HCT116 (cell line): Measurements from ENCODE around the gene UBQLN4. TPM values are rescaled to one million over a fixed set of nuclear protein-coding genes. Genes with fewer than 3 reads are reported as not detected.

Experiments
- ATAC-seq: fragments of 200-7000 bp; cut with Tn5 transposase; 2 replicates; pipeline ENCODE4 v1.9.1; 2020; ENCODE audit warnings: mild to moderate bottlenecking, moderate library complexity
- BruUV-seq: library from RNA; stranded (reverse); fragments of 400-500 nt; replicated peaks from 2 replicates; lab custom pipeline; 2021; lab: Mats Ljungman, UMichigan
- CTCF ChIA-PET: fragments of 300-600 bp; sonication (Branson Sonifier 250); formaldehyde crosslinking; loops from one replicate; lab custom pipeline; 2021; ENCODE audit warnings: antibody characterized with exemption; lab: Charles Lee
- POLR2A ChIA-PET: fragments of 300-600, 350-600 bp; sonication (Branson Sonifier 250); formaldehyde crosslinking; loops from one replicate; lab custom pipeline; 2021; ENCODE audit warnings: antibody characterized with exemption; lab: Charles Lee
- RAD21 ChIA-PET, 2 experiments: fragments of 300-600 bp; sonication (Branson Sonifier 250); formaldehyde crosslinking; loops; one replicate each; lab custom pipeline; 2023; ENCODE audit warnings: low total read pairs in 2 of 2; ENCODE audit not compliant: uncharacterized antibody in 2 of 2, unreplicated experiment in 2 of 2, low non-redundant PET in 1 of 2; lab: Charles Lee
- DNase-seq: peaks from one replicate; pipeline ENCODE4 v3.0.0-alpha.2; 2010; ENCODE audit warnings: low read depth, low spot score
- H2AFZ ChIP-seq: fragments of 200-600 bp; shearing (Covaris generic), sonication (generic); 2 replicates; pipeline ENCODE4 v1.6.1; 2017; ENCODE audit warnings: low read depth, mixed run types, mixed read lengths, antibody characterized with exemption, low read length; ENCODE audit not compliant: poor library complexity, severe bottlenecking
- H3K27ac ChIP-seq: 2 replicates; pipeline ENCODE4 v1.5.1; 2012; ENCODE audit warnings: low read depth, low read length
- H3K27me3 ChIP-seq: fragments of 200-600 bp; sonication (generic); 2 replicates; pipeline ENCODE4 v1.6.1; 2016; ENCODE audit warnings: mixed run types, low read length, mixed read lengths; ENCODE audit not compliant: insufficient read depth
- H3K36me3 ChIP-seq, 2 experiments: fragments of 200-500 bp in 1 of 2; fragments of 200-600 bp in 1 of 2; sonication (Bioruptor generic) in 1 of 2; sonication (generic) in 1 of 2; 2 replicates each; pipeline versions ENCODE4 v1.5.1 to v1.6.1; 2014 to 2016; ENCODE audit warnings: low read length in 2 of 2, inconsistent platforms in 1 of 2, mixed read lengths in 1 of 2, mixed run types in 1 of 2; ENCODE audit not compliant: insufficient read depth in 2 of 2, control insufficient read depth in 1 of 2
- H3K4me1 ChIP-seq, 2 experiments: fragments of 200-600 bp in 1 of 2; sonication (generic) in 1 of 2; 2 replicates each; pipeline versions ENCODE4 v1.5.1 to v1.6.1; 2012 to 2017; ENCODE audit warnings: low read length in 2 of 2, inconsistent platforms in 1 of 2, mild to moderate bottlenecking in 1 of 2, mixed read lengths in 1 of 2, mixed run types in 1 of 2, moderate library complexity in 1 of 2; ENCODE audit not compliant: insufficient read depth in 2 of 2, control insufficient read depth in 1 of 2
- H3K4me2 ChIP-seq: fragments of 200-600 bp; sonication (generic); 2 replicates; pipeline ENCODE4 v1.6.1; 2017; ENCODE audit warnings: mixed run types, low read length, mixed read lengths
- H3K4me3 ChIP-seq, 2 experiments: fragments of 200-600 bp in 1 of 2; sonication (generic) in 1 of 2; replicated peaks in 1 of 2; 2 replicates each; pipeline ENCODE4 v1.5.1; 2011 to 2016; ENCODE audit warnings: low read length in 2 of 2, control low read depth in 1 of 2, low read depth in 1 of 2, mild to moderate bottlenecking in 1 of 2, mixed read lengths in 1 of 2, mixed run types in 1 of 2
- H3K79me2 ChIP-seq: fragments of 200-600 bp; sonication (generic); 2 replicates; pipeline ENCODE4 v1.6.1; 2017; ENCODE audit warnings: mild to moderate bottlenecking, mixed run types, low read length, moderate library complexity, mixed read lengths; ENCODE audit not compliant: insufficient read depth
- H3K9ac ChIP-seq: fragments of 200-600 bp; sonication (generic); 2 replicates; pipeline ENCODE4 v1.6.1; 2016; ENCODE audit warnings: low read length, mixed read lengths
- H3K9me2 ChIP-seq: fragments of 200-600 bp; sonication (generic), shearing (Covaris generic); 2 replicates; pipeline ENCODE4 v1.6.1; 2017; ENCODE audit warnings: mixed run types, mild to moderate bottlenecking, moderate library complexity; ENCODE audit not compliant: insufficient read depth
- H3K9me3 ChIP-seq, 2 experiments: fragments of 200-500 bp in 1 of 2; fragments of 200-600 bp in 1 of 2; sonication (Bioruptor generic) in 1 of 2; sonication (generic) in 1 of 2; 2 replicates each; pipeline ENCODE4 v1.6.1; 2014 to 2017; ENCODE audit warnings: low read length in 2 of 2, mixed read lengths in 2 of 2, inconsistent platforms in 1 of 2, low read depth in 1 of 2, mild to moderate bottlenecking in 1 of 2, mixed run types in 1 of 2, moderate library complexity in 1 of 2; ENCODE audit not compliant: control insufficient read depth in 1 of 2, insufficient read depth in 1 of 2
- H4K20me1 ChIP-seq: fragments of 200-600 bp; sonication (generic), shearing (Covaris generic); 2 replicates; pipeline ENCODE4 v1.6.1; 2017; ENCODE audit warnings: mixed run types, mild to moderate bottlenecking, moderate library complexity; ENCODE audit not compliant: insufficient read depth
- CEBPB ChIP-seq: IDR thresholded peaks from 2 replicates; pipeline ENCODE4 v1.6.1; 2012; ENCODE audit warnings: low read depth
- EGR1 ChIP-seq: IDR thresholded peaks from 2 replicates; pipeline ENCODE4 v1.6.1; 2012; ENCODE audit warnings: low read depth
- ELF1 ChIP-seq: IDR thresholded peaks from 2 replicates; pipeline ENCODE4 v1.6.1; 2012; ENCODE audit warnings: low read depth, borderline replicate concordance
- FOSL1 ChIP-seq: IDR thresholded peaks from 2 replicates; pipeline ENCODE4 v1.6.1; 2012; ENCODE audit warnings: low read depth
- JUND ChIP-seq: IDR thresholded peaks from 2 replicates; pipeline ENCODE4 v1.6.1; 2012
- POLR2A ChIP-seq: IDR thresholded peaks from 2 replicates; pipeline ENCODE4 v1.7.0; 2011; ENCODE audit warnings: borderline replicate concordance; ENCODE audit not compliant: insufficient read depth, insufficient read length; ENCODE audit errors: extremely low read depth
- RAD21 ChIP-seq: IDR thresholded peaks from 2 replicates; pipeline ENCODE4 v1.6.1; 2012; ENCODE audit warnings: low read depth, mild to moderate bottlenecking
- SIN3A ChIP-seq: IDR thresholded peaks from 2 replicates; pipeline ENCODE4 v1.6.1; 2012; ENCODE audit warnings: low read depth
- SP1 ChIP-seq: IDR thresholded peaks from 2 replicates; pipeline ENCODE4 v1.6.1; 2012; ENCODE audit warnings: low read depth
- SRF ChIP-seq: IDR thresholded peaks from 2 replicates; pipeline ENCODE4 v1.6.1; 2012; ENCODE audit warnings: low read depth
- TCF7L2 ChIP-seq: IDR thresholded peaks from 2 replicates; pipeline ENCODE4 v1.7.0; 2011; ENCODE audit warnings: borderline replicate concordance, inconsistent platforms; ENCODE audit not compliant: insufficient read depth, insufficient read length; ENCODE audit errors: extremely low read depth
- YY1 ChIP-seq: IDR thresholded peaks from 2 replicates; pipeline ENCODE4 v1.6.1; 2011; ENCODE audit warnings: low read length, low read depth, moderate library complexity, mild to moderate bottlenecking; ENCODE audit not compliant: insufficient replicate concordance; ENCODE audit errors: extremely low read depth
- intact Hi-C: fragments of 100-400 bp; cut with micrococcal nuclease; formaldehyde crosslinking; loops from 2 replicates; pipeline ENCODE4 v1.10.0; 2022
- total RNA-seq: library from RNA; stranded (reverse); gene quantifications from one replicate; pipeline ENCODE4 v1.2.1, GENCODE V29; 2021; ENCODE audit not compliant: unreplicated experiment
- TF ChIP-seq, protein P1 (sequence below): IDR thresholded peaks from 2 replicates; pipeline ENCODE4 v1.6.1; 2012
- TF ChIP-seq, protein P2 (sequence below): IDR thresholded peaks from 2 replicates; pipeline ENCODE4 v1.6.1; 2012
- TF ChIP-seq, protein P3 (sequence below), 3 experiments: fragments of 200-600 bp in 1 of 3; sonication (generic) in 1 of 3; IDR thresholded peaks in 2 of 3; conservative IDR thresholded peaks in 1 of 3; 2 replicates each; pipeline ENCODE4 v1.5.1; 2012 to 2017; ENCODE audit warnings: low read depth in 2 of 3, low read length in 2 of 3, antibody characterized with exemption in 1 of 3, borderline replicate concordance in 1 of 3, control low read depth in 1 of 3, mild to moderate bottlenecking in 1 of 3, mixed read lengths in 1 of 3, mixed run types in 1 of 3, moderate library complexity in 1 of 3; ENCODE audit not compliant: insufficient read depth in 1 of 3
- TF ChIP-seq, protein P4 (sequence below): IDR thresholded peaks from 2 replicates; pipeline ENCODE4 v1.6.1; 2011; ENCODE audit warnings: mild to moderate bottlenecking, low read length, moderate library complexity; ENCODE audit not compliant: insufficient replicate concordance; ENCODE audit errors: extremely low read depth

Gene UBQLN4
- total RNA-seq, 1 experiment from 2014 or later = 68.4 TPM

DNA sequence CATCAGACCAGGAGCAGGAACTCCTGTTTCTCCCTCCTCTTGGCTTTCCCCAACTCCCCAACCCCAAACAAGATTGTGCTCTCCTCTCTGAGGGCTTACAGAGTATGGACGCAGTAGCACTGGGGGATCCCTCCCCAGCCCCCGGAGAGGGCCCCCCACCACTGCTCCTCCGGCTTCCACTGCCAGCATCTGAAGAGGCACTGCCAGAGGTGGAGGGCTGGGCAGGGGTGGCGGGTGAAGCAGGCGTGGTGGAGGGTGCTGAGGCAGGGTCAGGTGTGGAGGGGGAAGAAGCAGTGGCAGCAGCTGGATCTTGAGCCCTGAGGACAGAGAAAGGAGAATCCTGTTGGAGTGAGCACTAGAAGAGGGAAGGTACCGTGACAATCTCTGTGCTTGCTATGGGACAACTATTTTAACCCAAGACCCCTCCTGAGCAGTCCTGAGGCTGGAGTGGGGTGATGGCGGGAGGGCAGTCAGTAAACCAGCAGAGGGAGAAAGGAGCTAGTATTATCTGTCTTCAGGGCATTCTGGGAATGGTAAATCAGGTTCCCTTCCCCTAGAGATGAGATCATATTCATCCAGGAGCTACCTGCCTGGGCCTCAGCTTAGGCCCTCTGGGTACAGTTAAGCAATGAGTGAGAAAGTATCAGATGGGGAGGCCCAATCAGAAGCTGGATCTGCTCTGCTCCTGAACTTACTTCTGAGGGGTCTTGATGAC lies 2.4 kb downstream of the UBQLN4 start:
- peaks cover 14 to 15% of the 10 kb centered on the region in 2 experiments; a peak in 3 of 4 replicates for H3K36me3 ChIP-seq
- H3K4me1 ChIP-seq = peaks cover 6 to 19% of the 10 kb centered on the region in 2 experiments; a peak in 3 of 4 replicates
- H3K9me2 ChIP-seq = no peaks in the 10 kb centered on the region
- no peak overlapping the region for H2AFZ ChIP-seq
- H3K4me3 ChIP-seq = no peak overlapping the region
- no TSS peak for BruUV-seq
- ATAC-seq = no peak
- intact Hi-C loops = loop anchor here (5.0 kb wide), 1 partner anchor 109 kb away; the partner anchor contains the start of gene RXFP4
- no peaks in the 10 kb centered on the region for H3K9me3 ChIP-seq
- RAD21 ChIA-PET = no interaction called here
- POLR2A ChIA-PET = no interaction called here
- DNase-seq = no peak
- CTCF ChIA-PET = no interaction called here
- TF ChIP-seq, protein P1, sequence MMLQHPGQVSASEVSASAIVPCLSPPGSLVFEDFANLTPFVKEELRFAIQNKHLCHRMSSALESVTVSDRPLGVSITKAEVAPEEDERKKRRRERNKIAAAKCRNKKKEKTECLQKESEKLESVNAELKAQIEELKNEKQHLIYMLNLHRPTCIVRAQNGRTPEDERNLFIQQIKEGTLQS = no peak
- TF ChIP-seq CEBPB = no peak
- TF ChIP-seq SP1 = no peak
- TF ChIP-seq RAD21 = no peak
- no peak for TF ChIP-seq SRF
- TF ChIP-seq TCF7L2 = no peak
- TF ChIP-seq SIN3A = no peak
- TF ChIP-seq, protein P2, sequence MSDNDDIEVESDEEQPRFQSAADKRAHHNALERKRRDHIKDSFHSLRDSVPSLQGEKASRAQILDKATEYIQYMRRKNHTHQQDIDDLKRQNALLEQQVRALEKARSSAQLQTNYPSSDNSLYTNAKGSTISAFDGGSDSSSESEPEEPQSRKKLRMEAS = no peak
- TF ChIP-seq, protein P3, sequence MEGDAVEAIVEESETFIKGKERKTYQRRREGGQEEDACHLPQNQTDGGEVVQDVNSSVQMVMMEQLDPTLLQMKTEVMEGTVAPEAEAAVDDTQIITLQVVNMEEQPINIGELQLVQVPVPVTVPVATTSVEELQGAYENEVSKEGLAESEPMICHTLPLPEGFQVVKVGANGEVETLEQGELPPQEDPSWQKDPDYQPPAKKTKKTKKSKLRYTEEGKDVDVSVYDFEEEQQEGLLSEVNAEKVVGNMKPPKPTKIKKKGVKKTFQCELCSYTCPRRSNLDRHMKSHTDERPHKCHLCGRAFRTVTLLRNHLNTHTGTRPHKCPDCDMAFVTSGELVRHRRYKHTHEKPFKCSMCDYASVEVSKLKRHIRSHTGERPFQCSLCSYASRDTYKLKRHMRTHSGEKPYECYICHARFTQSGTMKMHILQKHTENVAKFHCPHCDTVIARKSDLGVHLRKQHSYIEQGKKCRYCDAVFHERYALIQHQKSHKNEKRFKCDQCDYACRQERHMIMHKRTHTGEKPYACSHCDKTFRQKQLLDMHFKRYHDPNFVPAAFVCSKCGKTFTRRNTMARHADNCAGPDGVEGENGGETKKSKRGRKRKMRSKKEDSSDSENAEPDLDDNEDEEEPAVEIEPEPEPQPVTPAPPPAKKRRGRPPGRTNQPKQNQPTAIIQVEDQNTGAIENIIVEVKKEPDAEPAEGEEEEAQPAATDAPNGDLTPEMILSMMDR (IDR thresholded peaks at IDR 0.05 in 2 of 3, conservative IDR thresholded peaks at IDR 0.05 in 1 of 3; ENCODE audit: borderline replicate concordance in 1 of 3, insufficient read depth in 1 of 3, low read depth in 2 of 3, low read length in 2 of 3) = no peak
- TF ChIP-seq JUND = no peak
- TF ChIP-seq POLR2A = no peak
- TF ChIP-seq, protein P4, sequence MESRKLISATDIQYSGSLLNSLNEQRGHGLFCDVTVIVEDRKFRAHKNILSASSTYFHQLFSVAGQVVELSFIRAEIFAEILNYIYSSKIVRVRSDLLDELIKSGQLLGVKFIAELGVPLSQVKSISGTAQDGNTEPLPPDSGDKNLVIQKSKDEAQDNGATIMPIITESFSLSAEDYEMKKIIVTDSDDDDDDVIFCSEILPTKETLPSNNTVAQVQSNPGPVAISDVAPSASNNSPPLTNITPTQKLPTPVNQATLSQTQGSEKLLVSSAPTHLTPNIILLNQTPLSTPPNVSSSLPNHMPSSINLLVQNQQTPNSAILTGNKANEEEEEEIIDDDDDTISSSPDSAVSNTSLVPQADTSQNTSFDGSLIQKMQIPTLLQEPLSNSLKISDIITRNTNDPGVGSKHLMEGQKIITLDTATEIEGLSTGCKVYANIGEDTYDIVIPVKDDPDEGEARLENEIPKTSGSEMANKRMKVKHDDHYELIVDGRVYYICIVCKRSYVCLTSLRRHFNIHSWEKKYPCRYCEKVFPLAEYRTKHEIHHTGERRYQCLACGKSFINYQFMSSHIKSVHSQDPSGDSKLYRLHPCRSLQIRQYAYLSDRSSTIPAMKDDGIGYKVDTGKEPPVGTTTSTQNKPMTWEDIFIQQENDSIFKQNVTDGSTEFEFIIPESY = no peak
- TF ChIP-seq EGR1 = no peak
- TF ChIP-seq FOSL1 = no peak
- TF ChIP-seq ELF1 = no peak
- no peak for TF ChIP-seq YY1
- H4K20me1 ChIP-seq = no peaks in the 10 kb centered on the region
- H3K79me2 ChIP-seq = peaks cover 33% of the 10 kb centered on the region
- no peak overlapping the region for H3K4me2 ChIP-seq
- no peaks in the 10 kb centered on the region for H3K27me3 ChIP-seq
- H3K9ac ChIP-seq = no peak overlapping the region
- no peak overlapping the region for H3K27ac ChIP-seq
